ENCODE measurements around the gene STAT2.

DNA sequence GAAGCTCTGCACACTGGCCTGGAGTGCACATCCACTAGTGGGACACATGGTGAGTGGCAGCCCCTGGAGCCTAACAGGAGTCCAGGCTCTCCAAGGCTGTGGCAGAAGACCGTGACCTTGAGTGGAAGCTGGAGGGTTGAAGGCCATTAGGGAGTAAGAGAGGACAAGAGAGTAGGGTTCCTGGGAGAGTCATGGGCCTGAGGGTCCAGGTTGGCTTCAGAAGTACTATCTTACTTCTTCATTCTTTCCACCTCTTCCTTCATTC lies 20.8 kb downstream of the STAT2 start:
- TF ChIP-seq, protein P1, sequence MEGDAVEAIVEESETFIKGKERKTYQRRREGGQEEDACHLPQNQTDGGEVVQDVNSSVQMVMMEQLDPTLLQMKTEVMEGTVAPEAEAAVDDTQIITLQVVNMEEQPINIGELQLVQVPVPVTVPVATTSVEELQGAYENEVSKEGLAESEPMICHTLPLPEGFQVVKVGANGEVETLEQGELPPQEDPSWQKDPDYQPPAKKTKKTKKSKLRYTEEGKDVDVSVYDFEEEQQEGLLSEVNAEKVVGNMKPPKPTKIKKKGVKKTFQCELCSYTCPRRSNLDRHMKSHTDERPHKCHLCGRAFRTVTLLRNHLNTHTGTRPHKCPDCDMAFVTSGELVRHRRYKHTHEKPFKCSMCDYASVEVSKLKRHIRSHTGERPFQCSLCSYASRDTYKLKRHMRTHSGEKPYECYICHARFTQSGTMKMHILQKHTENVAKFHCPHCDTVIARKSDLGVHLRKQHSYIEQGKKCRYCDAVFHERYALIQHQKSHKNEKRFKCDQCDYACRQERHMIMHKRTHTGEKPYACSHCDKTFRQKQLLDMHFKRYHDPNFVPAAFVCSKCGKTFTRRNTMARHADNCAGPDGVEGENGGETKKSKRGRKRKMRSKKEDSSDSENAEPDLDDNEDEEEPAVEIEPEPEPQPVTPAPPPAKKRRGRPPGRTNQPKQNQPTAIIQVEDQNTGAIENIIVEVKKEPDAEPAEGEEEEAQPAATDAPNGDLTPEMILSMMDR (IDR thresholded peaks at IDR 0.05; ENCODE audit: insufficient read depth, low read depth, low read length), result no peak
- TF ChIP-seq EZH2 (IDR thresholded peaks at IDR 0.05; ENCODE audit: insufficient read depth, low read length), result no peak

Measured in astrocyte (in vitro differentiated cells and primary cell).